NCI-H2081 treated with DMSO at 0.1 percent for 48 hours (cell line): ENCODE results near the gene NF1.
"Not testable (repeated sequence)": the region's sequence is repeated elsewhere in the genome, so short reads cannot be mapped to it uniquely, and the experiment has no call there.

Experiments
- DNase-seq: peaks from one replicate; lab custom pipeline; 2025; lab: John Stamatoyannopoulos, UW

Gene NF1

DNA sequence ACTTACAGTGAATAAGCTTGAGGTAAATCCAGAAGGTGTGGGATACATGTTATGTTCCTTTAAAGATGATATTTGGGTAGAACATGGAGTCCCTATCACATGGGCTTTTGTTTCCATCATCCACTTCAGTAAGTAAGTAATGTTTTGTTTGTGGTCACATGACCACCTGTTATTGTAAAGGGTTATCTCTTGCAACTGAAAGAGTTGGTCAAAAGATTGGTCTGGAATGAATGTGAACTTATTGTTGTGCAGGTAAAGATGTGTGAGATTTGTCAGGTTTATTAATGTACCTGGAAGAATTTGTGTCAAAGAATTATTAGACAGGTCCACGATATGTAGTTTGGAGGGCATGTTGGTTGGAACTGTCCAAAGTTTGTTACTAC, 200.7 kb downstream of the NF1 start:
- no peak for DNase-seq

DNA sequence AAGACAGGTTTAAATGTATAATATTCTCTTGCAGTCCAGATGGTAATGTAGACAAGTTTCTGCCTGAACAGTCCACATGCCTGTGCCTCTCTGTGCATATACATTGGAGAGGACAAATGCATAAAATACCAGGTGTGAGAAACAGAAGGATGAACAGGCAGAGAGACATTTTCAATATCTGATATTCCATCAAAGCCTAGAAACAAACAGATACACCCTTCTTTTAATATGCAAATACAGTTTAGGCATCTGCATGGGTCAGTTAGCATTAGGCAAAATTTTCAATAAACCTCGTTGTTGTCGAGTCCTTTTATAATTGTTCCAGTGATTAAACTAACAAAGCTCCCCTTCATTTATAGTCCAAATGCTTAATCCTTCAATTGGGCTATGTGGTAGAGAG, 201.4 kb downstream of the NF1 start:
- no peak for DNase-seq

DNA sequence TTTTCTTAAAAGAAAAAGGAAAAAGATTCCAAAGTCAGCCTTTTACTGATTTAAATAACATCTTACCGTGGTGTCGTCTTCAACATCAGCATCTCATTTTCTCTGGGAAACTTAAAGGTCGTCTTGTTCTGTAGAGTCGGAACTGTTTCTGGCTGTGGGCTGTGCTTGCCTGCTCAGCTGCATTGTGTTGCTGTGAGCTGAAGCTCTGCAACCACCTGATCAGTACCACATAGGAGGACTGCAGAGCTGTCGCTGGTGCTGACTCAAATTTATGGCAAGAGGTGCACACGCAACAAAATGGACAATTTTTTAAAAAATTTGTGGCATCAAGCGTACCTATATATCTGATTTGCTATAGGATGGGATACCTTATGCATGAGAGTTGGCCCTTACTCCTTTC, 202.3 kb downstream of the NF1 start, which contains the start of gene OMG:
TSS of gene OMG (minus strand) at position 150 of the 400 bp plus-strand sequence. CDS start 908 bp downstream, outside the sequence.
- no peak for DNase-seq

DNA sequence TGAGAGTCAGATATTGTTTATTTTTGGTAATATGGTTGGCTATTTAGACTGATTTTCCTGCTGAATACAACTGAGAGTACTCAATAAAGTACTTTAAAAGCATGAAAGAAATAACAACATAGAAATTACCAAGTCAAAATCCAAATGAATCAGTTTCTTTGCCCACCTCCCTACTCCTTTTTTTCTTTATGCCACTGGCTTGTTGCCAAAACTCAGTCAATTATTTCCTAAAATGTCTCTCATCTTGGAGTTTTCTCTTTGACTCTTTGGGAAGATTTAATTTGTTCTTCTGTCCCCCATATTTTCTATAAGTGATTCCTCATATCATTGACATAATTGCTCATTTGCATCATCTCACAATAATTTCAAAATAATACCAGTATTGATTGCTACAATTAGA, 204.8 kb downstream of the NF1 start:
- no peak for DNase-seq

DNA sequence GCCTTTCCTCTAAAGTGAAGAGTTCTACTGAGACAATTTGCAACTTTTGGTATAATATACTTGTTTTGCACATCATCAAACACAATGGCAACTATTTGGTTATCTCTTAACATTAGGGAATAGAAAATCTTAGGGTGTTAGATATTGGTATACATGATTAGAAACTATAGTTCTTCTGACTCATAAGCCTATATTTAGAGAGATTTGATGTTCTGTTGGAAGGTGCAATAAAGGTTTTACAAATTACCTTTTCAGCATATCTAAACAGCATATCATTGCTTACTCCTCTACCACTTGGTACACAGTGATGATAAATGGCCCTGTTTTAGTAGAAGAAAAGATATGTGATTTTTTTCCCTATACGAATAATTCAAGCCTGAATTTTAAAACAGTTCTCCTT, 212.9 kb downstream of the NF1 start:
- no peak for DNase-seq

DNA sequence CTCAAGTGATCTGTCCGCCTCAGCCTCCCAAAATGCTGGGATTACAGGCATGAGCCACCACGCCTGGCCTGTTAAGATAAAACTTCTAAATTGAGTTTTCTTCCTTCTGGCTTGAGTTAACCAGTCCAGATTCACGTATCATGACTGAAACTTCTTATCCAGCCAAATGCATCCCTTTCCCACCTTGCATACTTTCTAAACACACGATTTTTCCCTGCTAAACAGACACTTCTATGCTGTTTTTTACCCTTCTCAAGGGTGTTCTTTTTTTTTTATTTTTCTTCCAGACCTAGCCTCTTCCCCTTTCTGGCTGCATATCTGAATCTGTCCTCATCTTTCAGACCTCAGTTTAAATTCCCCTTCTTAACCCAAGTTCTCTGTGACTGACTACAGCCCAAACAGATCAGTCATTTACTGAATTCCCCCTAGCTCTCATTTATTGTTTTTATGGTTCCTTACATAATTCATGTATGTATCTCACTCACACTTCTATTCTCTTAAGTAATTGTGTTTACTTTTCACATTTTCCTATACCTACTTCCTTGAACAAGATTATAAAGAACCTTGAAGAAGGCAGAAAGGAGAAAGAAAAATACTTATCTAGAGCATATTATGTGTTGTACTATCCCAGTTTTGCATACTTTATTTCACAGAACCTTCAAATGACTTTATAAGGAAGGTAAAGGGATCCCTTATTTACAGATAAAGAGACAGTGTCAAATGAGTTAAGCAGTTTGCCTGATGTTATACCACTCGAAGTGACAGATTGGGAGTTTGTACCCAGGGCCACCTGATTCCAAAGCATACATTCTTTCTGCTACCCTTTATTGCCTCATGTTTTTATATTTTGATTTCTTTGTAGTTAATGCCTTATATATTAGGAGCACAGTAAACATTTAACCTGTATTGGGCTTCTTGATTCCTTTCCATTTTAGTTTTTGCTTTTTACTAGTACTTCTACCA, 213.9 kb downstream of the NF1 start:
- no peak for DNase-seq

DNA sequence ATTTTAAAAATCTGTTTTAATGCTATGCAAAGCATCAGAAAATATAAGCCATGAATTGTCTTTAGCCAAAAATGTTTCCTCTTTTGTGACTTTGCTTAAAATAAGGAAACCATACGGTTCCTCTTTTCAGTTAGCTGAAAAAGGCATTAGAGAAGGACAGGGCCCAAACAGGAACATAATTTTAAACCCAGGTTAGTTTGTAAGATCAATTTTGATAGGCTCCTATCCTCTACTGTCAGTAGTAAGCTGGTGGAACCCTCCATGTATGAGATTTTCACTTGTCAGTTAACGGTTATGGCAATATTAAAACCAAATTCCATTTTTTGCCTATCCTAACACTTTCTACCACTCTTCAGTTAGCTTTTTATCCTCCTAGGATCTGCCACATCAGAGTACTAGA, 214.8 kb downstream of the NF1 start:
- no peak for DNase-seq

DNA sequence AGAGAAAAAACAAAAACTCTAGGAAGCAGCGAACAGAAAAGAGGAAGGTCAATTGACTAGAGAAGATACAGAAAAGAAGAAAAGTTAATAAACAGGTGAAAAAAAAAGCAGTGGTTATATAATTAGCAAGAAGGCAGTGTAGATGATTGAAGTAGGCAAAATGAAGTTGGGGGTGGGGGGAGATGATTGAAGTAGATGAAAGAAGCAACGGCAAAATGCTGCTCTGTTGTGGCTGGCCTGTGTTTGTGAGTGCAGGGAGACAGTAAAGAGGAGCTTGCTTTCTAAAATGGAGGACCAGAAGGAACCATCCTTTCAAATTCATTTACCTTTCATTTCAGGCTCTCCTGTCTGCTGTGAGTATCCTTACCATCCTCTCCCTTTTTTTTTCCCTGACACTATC, 215.5 kb downstream of the NF1 start:
- no peak for DNase-seq

DNA sequence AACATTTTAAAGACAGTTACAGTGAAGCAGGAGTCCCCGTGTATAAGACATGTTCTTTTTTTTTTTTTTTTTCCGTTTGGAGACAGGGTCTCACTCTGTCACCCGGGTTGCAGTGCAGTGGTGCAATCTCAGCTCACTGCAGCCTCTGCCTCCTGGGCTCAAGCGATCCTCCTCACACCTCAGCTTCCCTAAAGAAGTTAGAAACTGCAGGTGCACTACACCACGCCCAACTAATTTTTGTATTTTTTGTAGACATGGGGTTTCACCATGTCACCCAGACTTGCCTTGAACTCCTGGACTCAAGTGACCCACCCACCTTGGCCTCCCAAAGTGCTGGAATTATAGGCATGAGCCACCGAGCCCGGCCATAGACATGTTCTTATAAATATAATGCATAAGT, 216.1 kb downstream of the NF1 start:
- DNase-seq, result no peak

DNA sequence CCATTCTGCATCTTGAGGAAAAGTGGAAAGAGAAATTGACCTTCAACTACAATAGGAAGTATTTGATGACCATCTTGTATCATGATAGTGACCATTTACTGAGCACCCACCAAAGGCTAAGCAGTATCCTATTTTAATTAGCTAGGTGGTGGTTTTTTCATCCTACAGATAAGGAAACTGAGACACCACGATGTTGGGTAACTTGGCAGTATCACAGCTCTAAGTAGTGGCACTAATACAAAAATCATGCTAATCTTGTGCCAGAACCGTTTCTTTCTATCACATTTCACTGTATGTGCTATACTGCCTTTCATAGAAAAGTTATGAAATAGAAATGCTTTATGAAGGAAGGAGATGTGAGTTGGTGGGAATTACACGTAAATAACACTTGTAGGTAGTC, 216.7 kb downstream of the NF1 start:
- no peak for DNase-seq

DNA sequence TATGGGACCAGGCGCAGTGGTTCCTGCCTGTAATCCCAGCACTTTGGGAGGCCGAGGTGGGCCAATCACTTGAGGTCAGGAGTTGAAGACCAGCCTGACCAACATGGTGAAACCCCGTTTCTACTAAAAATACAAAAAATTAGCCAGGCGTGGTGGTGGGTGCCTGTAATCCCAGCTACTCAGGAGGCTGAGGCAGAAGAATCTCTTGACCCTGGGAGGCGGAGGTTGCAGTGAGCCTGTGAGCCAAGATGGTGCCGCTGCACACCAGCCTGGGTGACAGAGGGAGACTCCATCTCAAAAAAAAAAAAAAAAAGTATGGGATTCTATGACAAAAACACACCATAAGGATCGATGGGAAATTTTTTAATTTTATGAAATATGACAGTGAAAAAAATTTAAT, 217.4 kb downstream of the NF1 start:
- not testable (repeated sequence) for DNase-seq

DNA sequence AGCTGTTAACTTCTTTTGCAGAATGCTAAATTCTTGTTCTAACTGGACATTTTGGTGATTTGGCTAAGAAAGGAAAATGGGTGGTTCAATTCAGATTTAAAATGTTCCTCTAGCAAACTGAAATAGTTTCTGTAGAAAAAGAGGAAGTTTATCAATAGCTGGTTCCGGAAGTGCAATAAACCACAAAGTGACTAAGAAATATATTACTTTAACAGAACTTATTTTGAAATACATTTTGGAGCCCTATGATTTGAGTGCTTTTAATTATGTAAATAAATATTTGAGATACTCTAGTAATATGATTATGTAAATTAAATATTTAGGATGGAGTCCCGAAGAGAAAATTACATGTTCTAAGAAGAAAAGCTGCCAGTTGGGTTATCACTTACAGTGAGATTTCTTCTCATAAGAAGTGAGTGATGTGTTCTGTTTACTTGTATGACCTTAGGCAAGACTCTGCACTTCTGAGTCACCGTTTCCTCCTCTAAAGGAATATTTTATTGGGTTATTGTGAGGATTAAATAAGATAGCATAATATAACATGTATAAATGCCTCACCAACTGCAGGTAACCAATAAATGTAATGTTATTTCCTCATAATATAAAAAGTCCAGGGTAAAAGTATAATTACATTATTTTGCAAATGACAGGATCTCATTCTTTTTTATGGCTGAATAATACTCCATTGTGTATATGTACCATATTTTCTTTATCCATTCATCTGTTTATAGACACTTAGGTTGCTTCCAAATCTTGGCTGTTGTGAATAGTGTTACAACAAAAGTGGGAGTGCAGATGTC, 219.4 kb downstream of the NF1 start, which contains the start of gene EVI2B:
TSS of gene EVI2B (minus strand) at position 73 of the 800 bp plus-strand sequence. CDS start 8,445 bp downstream, outside the sequence.
- no peak for DNase-seq

DNA sequence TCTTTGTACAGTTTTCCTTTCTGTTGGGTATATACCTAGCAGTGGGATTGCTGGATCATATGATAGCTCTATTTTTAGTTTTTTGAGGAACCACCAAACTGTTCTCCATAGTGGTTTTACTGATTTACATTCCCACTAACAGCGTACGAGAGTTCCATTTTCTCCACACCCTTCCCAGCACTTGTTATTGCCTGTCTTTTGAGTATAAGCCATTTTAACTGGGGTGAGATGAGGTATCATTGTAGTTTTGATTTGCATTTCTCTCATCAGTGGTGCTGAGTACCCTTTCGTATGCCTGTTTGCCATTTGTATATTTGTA, 220.0 kb downstream of the NF1 start:
- DNase-seq, result no peak

DNA sequence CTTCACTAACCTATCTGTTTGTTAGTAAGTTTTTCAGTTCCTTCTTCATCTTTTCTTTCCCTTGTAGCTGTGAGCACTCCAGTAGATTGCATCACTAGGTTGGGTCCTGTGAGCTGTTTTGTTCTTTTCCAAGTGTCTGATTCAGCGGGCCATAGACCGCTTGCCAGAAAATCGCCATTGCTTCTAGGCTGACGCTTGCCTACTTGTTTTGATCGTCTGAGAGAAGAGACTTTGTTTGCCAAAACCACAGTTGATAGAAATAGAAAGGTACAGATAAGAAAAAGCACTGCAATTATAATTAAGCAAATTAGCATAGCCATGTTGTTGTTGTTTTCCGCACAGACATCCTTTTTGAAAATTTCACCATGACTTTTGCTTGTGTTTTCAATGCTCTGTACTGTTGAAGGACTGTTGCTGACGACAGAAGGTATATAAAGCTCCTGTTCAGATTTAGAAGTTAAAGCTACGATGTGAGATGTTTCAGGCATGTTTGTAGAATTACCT, 223.6 kb downstream of the NF1 start:
- no peak for DNase-seq

DNA sequence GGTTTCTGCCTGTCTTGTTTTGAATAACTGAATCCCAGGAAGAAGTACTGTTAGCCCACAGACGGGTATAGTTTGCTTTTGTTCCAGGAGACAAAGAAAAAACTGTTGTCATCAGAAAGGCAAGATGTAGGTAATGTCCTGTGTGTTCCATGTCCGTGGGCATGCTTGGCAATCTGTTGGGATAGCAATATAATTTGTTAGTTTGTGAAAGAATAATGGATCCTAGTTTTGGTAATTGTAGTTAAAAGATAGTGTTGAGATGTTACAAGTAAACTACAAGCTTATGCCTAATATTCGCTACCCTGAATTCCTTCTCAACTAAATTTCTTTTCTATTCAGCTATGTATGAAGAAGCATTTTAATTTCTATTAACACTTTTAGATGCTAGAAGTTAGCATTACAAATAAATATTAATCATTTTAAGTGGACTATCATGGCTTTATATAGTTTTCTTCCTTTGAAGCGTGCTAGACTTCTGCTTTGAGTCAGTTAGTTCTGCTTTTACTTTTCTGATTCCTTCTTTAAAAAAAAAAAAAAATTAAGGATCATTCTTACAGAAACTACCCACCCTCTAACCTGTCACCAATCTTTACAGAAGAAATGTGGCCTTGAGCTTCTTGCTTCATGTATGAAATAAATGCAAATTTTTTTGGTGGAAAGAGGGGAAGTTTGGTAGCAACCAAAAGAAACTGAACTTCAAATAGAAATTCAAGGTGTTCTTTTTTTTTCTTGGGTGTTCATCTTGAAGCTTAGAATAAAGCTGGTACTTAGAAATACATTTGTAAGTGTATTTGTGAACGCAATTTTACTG, 224.3 kb downstream of the NF1 start:
- DNase-seq, result no peak

DNA sequence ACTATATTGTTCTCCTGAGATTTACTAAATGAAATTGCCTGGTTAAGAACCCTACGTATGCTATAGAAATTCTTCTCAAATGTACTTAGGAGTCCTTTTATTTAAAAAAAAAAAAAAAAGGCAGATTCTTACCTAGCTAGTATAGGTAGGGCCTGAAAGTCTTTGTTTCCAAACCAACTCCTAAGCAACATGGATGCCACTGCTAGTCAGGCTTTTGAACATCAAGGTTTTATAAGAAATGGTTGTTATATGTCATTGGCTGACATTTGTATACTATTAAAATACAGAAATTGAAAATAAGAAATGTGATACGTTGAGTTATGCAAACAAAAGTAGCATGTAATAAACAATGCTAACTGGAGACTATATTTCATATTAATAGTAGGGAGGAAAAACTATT, 225.5 kb downstream of the NF1 start:
- no peak for DNase-seq

DNA sequence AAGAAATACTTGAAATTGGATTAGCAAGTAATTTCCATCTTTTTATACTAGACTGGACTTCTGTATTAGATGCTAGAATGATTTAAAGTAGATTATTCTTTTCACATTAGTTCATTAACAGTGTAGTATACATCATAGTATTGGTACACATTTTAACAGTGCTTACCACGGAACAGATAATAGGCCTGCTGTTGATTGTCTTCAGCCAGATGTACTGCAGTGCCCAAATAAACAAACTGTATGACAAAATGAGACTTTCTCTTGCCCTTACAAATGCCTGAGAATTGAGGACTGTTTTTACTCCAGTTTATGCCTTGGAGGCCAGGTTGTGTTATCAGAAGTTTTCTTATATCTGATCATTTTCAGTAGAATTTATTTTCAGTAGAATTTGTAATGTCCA, 226.0 kb downstream of the NF1 start:
- DNase-seq, result no peak

DNA sequence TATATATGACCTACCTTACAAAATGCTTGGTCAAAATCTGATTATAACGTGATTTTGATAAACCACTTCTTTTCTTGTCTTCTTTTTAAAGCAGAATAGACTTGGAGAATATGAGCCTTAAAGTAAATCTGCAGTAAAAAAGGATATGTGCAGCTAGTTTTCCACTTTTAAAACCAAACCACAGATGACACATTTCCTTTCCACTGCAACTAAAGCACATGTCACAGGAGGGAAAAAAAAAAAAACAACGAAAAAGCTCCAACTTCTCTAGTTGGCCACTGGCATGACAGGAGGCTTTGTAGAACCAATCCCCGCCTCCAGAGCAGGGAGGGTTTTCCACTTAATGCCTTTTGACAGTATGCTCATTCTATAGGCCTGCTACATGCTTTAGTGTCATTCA, 226.7 kb downstream of the NF1 start, which contains the start of gene EVI2A:
TSS of gene EVI2A (minus strand) at position 142 of the 400 bp plus-strand sequence. CDS start 2,609 bp downstream, outside the sequence.
- no peak for DNase-seq

DNA sequence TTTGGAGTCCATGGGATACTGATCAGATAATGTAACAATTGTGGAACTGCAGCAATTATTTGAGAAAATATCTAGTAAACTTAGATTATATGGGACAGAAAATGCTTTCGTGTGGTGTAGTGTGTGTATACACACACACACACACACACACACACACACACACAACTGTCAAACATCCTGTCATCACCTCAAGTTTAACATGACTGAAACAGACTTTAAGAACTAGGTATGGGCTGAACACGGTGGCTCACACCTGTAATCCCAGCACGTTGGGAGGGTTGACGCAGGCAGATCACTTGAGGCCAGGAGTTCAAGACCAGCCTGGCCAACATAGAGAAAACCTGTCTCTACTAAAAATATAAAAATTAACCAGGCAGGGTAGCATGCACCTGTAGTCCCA, 227.2 kb downstream of the NF1 start:
- no peak for DNase-seq

DNA sequence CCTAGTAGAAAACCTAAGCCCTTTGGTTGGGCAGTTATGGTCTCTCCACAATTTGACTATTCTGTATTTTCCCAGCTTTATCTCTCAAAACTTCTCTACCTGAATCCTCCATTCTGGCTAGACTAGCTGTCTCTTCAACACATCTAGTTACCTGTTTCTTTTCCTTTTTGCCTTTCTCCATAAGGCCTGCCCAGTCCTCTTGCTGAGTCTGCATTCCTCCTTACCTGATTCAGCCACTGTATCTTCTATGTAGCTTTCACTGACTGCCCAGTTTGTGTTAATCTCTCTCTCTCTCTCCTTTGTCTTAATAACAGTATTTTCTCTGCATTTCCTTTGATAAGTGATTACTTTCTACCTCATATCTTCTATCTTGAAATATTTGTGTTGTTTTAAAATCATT, 228.8 kb downstream of the NF1 start:
- no peak for DNase-seq

DNA sequence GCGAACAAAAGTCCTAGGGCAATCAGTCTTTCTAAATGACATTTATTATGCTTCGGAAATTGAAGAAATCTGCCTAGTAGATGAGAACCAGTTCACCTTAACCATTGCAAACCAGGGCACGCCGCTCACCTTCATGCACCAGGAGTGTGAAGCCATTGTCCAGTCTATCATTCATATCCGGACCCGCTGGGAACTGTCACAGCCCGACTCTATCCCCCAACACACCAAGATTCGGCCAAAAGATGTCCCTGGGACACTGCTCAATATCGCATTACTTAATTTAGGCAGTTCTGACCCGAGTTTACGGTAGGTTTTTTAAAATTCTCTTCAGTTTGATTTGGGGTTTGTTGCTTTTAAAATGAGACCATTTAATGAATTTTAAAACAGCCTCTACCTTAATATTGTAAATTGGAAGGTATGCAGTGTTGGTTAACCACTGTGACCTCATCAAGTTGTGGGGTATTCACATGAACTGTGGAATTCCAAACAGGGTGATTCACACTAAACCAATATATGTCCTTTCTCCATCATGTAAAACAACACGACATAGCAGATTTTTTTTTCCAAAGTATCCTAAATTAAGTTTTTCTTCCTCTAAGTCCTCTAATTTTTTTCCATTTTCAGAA, 232.9 kb downstream of the NF1 start:
- no peak for DNase-seq

DNA sequence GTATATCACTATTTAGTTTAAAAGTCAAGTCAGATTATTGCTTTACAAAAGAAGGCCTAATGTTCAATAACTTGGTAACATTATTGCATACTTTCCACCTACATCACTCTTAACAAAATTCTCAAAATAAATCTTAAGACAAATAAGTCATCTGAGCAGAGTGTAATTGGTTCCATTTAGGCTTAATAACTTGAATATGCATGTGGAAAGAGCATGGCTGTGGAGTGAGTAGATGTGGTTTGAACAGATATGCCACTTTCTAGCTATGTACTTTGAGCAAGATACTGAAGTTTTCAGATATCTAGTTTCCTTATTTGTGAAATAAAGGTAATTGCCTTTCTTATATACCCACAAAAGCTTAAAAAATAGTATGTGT, 233.4 kb downstream of the NF1 start:
- no peak for DNase-seq
